HepG2 (cell line): Measurements from ENCODE around the gene ANXA7. TPM values are rescaled to one million over a fixed set of nuclear protein-coding genes. Genes with fewer than 3 reads are reported as not detected.

Experiments used
- ATAC-seq: fragments of 200-7000 bp; cut with Tn5 transposase; 3 replicates; pipeline ENCODE4 v1.9.1; 2020; ENCODE audit warnings: mild to moderate bottlenecking, moderate library complexity
- BruUV-seq: library from RNA; stranded (reverse); fragments of 400-500 nt; replicated peaks from 2 replicates; lab custom pipeline; 2021; lab: Mats Ljungman, UMichigan
- CTCF ChIA-PET: fragments of 300-600 bp; formaldehyde crosslinking; extraction: SDS; loops from one replicate; lab custom pipeline; 2021; ENCODE audit warnings: low total read pairs, inconsistent platforms, low intra/inter-chr PET ratio; lab: Yijun Ruan, JAX
- POLR2A ChIA-PET: fragments of 350-600 bp; sonication (Branson Sonifier 250); formaldehyde crosslinking; loops from one replicate; lab custom pipeline; 2020; ENCODE audit warnings: antibody characterized with exemption, inconsistent platforms; lab: Yijun Ruan, JAX
- DNase-seq: peaks from one replicate; pipeline ENCODE4 v3.0.0-alpha.2; 2015; ENCODE audit warnings: low spot score
- FAIRE-seq: peaks from 3 replicates; lab custom pipeline; 2011; peaks lifted over from hg19 to GRCh38; lab: Jason Lieb, UNC
- H2AFZ ChIP-seq: one replicate; pipeline ENCODE4 v1.6.1; 2011; ENCODE audit warnings: low read length, inconsistent platforms
- H3K27ac ChIP-seq: fragments of 300-600 bp; 3 replicates; pipeline ENCODE4 v1.8.0; 2011; ENCODE audit warnings: mixed run types, mild to moderate bottlenecking, mixed read lengths, low read length, inconsistent platforms; ENCODE audit not compliant: insufficient read depth; ENCODE audit errors: extremely low read length
- H3K27me3 ChIP-seq, 2 experiments: fragments of 200-600 bp in 1 of 2; 2 replicates in 1 of 2; 3 replicates in 1 of 2; pipeline versions ENCODE4 v1.6.0 to v1.8.0; 2011; ENCODE audit warnings: low read length in 2 of 2, mild to moderate bottlenecking in 2 of 2, moderate library complexity in 2 of 2, inconsistent platforms in 1 of 2; ENCODE audit not compliant: insufficient read depth in 2 of 2, control insufficient read depth in 1 of 2
- H3K36me3 ChIP-seq, 2 experiments: fragments of 200-600 bp in 1 of 2; replicated peaks in 1 of 2; 2 replicates in 1 of 2; 3 replicates in 1 of 2; pipeline versions ENCODE4 v1.5.1 to v1.8.0; 2011; ENCODE audit warnings: low read length in 2 of 2, inconsistent platforms in 1 of 2; ENCODE audit not compliant: insufficient read depth in 2 of 2, control insufficient read depth in 1 of 2
- H3K4me1 ChIP-seq: 2 replicates; pipeline ENCODE4 v1.5.1; 2012; ENCODE audit warnings: low read length, inconsistent platforms; ENCODE audit not compliant: insufficient read depth
- H3K4me2 ChIP-seq: 2 replicates; pipeline ENCODE4 v1.6.0; 2011; ENCODE audit warnings: low read depth, low read length, inconsistent platforms
- H3K4me3 ChIP-seq, 3 experiments: fragments of 200-600 bp in 1 of 3; sonication (generic), shearing (Covaris generic) in 1 of 3; replicated peaks in 1 of 3; 2 replicates each; pipeline ENCODE4 v1.5.1; 2011 to 2016; ENCODE audit warnings: low read length in 3 of 3, inconsistent platforms in 2 of 3, low read depth in 2 of 3, mild to moderate bottlenecking in 2 of 3, control low read depth in 1 of 3, mixed read lengths in 1 of 3; ENCODE audit not compliant: insufficient read depth in 1 of 3
- H3K79me2 ChIP-seq: one replicate; pipeline ENCODE4 v1.6.1; 2011; ENCODE audit warnings: low read length, inconsistent platforms; ENCODE audit not compliant: insufficient read depth
- H3K9ac ChIP-seq: 2 replicates; pipeline ENCODE4 v1.6.0; 2011; ENCODE audit warnings: mild to moderate bottlenecking, low read depth, low read length, inconsistent platforms; ENCODE audit not compliant: insufficient read depth
- H3K9me3 ChIP-seq: 2 replicates; pipeline ENCODE4 v1.5.1; 2012; ENCODE audit warnings: mild to moderate bottlenecking, low read length
- H4K20me1 ChIP-seq: 2 replicates; pipeline ENCODE4 v1.6.0; 2011; ENCODE audit warnings: inconsistent platforms, mild to moderate bottlenecking, low read length, moderate library complexity; ENCODE audit not compliant: insufficient read depth
- MXD3 ChIP-seq: IDR thresholded peaks from 2 replicates; pipeline ENCODE4 v1.6.1; 2016; ENCODE audit warnings: mild to moderate bottlenecking, missing biosample characterization, missing genetic modification reagents
- NR2F1 ChIP-seq, 2 experiments: fragments of 450-650 bp in 1 of 2; formaldehyde crosslinking in 1 of 2; IDR thresholded peaks; 2 replicates each; pipeline versions ENCODE4 v1.5.0 to v1.6.1; 2016 to 2020; ENCODE audit warnings: mild to moderate bottlenecking in 1 of 2, missing compliant biosample characterization in 1 of 2, missing genetic modification reagents in 1 of 2, moderate library complexity in 1 of 2
- ZNF230 ChIP-seq: sonication (generic); formaldehyde crosslinking; IDR thresholded peaks from 2 replicates; pipeline ENCODE4 v1.4.0; 2020; ENCODE audit warnings: mild to moderate bottlenecking, missing genetic modification reagents
- ZNF563 ChIP-seq: sonication (generic); formaldehyde crosslinking; IDR thresholded peaks from 2 replicates; pipeline ENCODE4 v1.8.0; 2022; ENCODE audit warnings: mild to moderate bottlenecking, moderate library complexity, missing genetic modification reagents
- in situ Hi-C: cut with HindIII; loops from 2 replicates; pipeline ENCODE4 v1.10.0; 2017; ENCODE audit warnings: low pct_unique_long_range_greater_than_20kb; ENCODE audit not compliant: extremely low pct_ligation_motif_present
- intact Hi-C: fragments of 100-400 bp; cut with micrococcal nuclease; formaldehyde crosslinking; loops from one replicate; pipeline ENCODE4 v1.10.0; 2022; ENCODE audit not compliant: unreplicated experiment
- polyA plus RNA-seq, 8 experiments: library from polyadenylated mRNA; depleted of rRNA in 3 of 8; stranded (reverse) in 7 of 8; unstranded in 1 of 8; fragments of >200 nt; fragmentation: Illumina TruSeq in 4 of 8; extraction: Trizol in 4 of 8; gene quantifications; 2 replicates each; pipeline versions ENCODE4 v1.2.1 to v1.2.3, GENCODE V29; 2011 to 2016; ENCODE audit warnings: low read depth in 4 of 8, missing spikeins in 1 of 8, mixed read lengths in 1 of 8; ENCODE audit not compliant: insufficient read depth in 1 of 8
- total RNA-seq, 5 experiments: library from RNA; depleted of rRNA; stranded (reverse); fragments of >200 nt; fragmentation: Illumina TruSeq; extraction: Trizol; gene quantifications; 2 replicates each; pipeline ENCODE4 v1.2.3, GENCODE V29; 2016; ENCODE audit warnings: low read depth in 1 of 5
- TF ChIP-seq, protein P1 (sequence below): sonication (generic); formaldehyde crosslinking; IDR thresholded peaks from 2 replicates; pipeline ENCODE4 v1.4.0; 2020; ENCODE audit warnings: mild to moderate bottlenecking, missing genetic modification reagents

The ANXA7 gene
- total and polyA plus RNA-seq, 2 of the 13 experiments (the other 11 are each of a cell fraction or from before 2014, with no cell fraction given): 54.8 to 89.0 TPM

GRCh38 chr10:73439055-73439454, 25.2 kb upstream of the ANXA7 start (continued):
- TF ChIP-seq, protein P1, sequence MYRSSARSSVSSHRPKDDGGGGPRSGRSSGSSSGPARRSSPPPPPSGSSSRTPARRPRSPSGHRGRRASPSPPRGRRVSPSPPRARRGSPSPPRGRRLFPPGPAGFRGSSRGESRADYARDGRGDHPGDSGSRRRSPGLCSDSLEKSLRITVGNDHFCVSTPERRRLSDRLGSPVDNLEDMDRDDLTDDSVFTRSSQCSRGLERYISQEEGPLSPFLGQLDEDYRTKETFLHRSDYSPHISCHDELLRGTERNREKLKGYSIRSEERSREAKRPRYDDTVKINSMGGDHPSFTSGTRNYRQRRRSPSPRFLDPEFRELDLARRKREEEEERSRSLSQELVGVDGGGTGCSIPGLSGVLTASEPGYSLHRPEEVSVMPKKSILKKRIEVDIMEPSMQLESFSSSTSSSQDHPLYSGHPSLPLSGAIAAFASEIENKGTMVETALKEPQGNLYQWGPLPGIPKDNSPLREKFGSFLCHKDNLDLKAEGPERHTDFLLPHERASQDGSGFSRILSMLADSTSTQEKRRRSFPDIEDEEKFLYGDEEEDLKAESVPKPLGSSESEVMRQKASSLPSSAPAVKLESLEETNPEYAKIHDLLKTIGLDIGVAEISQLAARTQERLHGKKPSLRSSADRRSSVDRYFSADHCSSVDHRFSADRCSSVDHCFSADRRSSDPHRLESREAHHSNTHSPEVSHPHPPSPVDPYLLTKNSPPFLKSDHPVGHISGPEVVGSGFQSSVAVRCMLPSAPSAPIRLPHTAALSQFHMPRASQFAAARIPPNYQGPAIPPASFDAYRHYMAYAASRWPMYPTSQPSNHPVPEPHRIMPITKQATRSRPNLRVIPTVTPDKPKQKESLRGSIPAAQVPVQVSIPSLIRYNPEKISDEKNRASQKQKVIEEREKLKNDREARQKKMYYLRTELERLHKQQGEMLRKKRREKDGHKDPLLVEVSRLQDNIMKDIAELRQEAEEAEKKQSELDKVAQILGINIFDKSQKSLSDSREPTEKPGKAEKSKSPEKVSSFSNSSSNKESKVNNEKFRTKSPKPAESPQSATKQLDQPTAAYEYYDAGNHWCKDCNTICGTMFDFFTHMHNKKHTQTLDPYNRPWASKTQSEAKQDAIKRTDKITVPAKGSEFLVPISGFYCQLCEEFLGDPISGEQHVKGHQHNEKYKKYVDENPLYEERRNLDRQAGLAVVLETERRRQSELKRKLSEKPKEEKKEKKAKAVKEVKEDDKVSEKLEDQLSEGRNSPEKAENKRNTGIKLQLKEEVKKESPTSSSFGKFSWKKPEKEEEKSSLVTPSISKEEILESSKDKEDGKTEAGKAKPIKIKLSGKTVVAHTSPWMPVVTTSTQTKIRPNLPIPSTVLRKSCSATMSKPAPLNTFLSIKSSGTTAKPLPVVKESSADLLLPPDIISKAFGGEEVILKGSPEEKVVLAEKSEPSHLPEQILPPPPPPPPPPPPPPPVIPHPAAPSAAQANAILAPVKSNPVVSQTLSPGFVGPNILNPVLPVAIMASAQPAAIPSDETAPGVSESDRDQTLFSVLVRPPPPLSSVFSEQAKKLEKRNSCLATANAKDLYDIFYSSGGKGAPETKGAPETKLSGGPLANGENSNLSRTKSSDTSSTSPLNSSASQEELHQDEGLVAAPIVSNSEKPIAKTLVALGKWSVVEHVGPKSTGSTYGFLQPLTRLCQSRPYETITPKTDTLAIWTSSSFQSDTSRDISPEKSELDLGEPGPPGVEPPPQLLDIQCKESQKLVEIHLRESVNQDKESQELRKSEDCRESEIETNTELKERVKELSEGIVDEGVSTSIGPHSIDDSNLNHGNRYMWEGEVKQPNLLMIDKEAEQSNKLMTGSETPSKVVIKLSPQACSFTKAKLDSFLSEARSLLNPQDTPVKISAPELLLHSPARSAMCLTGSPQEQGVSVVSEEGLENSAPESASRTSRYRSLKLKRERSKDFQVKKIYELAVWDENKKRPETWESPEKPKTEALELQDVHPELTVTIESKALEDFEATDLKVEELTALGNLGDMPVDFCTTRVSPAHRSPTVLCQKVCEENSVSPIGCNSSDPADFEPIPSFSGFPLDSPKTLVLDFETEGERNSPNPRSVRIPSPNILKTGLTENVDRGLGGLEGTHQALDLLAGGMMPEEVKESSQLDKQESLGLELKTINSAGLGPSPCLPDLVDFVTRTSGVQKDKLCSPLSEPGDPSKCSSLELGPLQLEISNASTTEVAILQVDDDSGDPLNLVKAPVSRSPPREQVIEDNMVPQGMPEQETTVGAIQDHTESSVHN (CRISPR knock-in tag): no peak
- no peak for TF ChIP-seq NR2F1 (CRISPR knock-in tag; IDR thresholded peaks at IDR 0.05)
- TF ChIP-seq ZNF230 (CRISPR knock-in tag): no peak
- TF ChIP-seq, all 625 proteins: peak for 0

GRCh38 chr10:73433538-73433867, 19.6 kb upstream of the ANXA7 start, which contains the start of gene MSS51:
Gene MSS51, minus strand, starts transcription at chr10:73433561. Its CDS starts 5,277 bp downstream, at chr10:73428284.
- H3K4me1 ChIP-seq: peaks cover 14% of the 10 kb centered on the region
- no peaks in the 10 kb centered on the region for H3K79me2 ChIP-seq
- CTCF ChIA-PET: no interaction called here
- TF ChIP-seq MXD3 (CRISPR knock-in tag) (no peak), ZNF563 (CRISPR knock-in tag) (peak; percentile 27; the same call in 1 of the 2 replicates)
- H3K4me3 ChIP-seq: no peak within 1 kb of the TSS
- POLR2A ChIA-PET: no interaction called here
- FAIRE-seq (no peak), ATAC-seq (no peak), DNase-seq (no peak)
- peaks cover 5 to 8% of the 10 kb centered on the region in 2 experiments for H3K36me3 ChIP-seq
- no peaks in the 10 kb centered on the region for H3K9me3 ChIP-seq
- H4K20me1 ChIP-seq: no peaks in the 10 kb centered on the region
- no TSS peak for BruUV-seq
- intact Hi-C loops: no loop called here
- H3K27me3 ChIP-seq: no peaks in the 10 kb centered on the region
- H3K9ac ChIP-seq: no peak within 1 kb of the TSS
- H3K27ac ChIP-seq: no peak within 1 kb of the TSS
- H2AFZ ChIP-seq: no peak within 1 kb of the TSS
- in situ Hi-C loops: no loop called here
- no peak within 1 kb of the TSS for H3K4me2 ChIP-seq
